DLD1 (cell line): ENCODE measurements around the gene KCNN1.
"Not testable (repeated sequence)": the region's sequence is repeated elsewhere in the genome, so short reads cannot be mapped to it uniquely, and the experiment has no call there.

Experiments
- in situ Hi-C: cut with HindIII; loops from 2 replicates; pipeline ENCODE4 v1.10.0; 2017; ENCODE audit warnings: low sequenced_read_pairs

Gene KCNN1

DNA sequence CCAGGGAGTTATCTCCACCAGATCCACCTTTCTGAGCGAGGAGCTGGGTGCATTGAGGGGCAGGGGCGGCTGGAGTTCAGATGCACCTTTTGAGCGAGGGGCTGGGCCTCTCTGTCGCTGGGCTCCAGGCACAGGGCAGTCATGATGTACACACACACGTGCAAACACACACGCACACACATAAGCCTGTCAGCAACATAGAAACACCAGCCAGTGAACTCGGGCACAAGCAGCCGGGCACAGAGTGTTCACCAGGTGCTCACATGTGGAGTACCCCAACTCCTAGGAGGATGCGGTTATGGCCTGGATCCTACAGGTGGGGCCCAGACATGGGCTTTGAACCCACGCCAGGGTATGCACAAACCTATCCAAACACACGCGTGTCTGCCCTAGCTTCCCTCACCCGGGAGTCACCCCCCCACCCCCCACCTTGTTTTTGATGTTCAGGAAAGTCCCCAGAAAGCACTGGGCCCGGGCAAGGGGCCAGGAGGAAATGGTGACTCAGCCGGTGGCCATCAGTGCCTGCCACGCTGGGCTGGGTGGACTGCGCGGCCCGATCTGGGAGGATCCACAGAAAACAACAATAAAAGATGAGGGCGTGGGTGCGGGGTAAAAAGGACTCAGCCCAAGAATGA lies 54.3 kb downstream of the KCNN1 start:
- in situ Hi-C loops: no loop called here

DNA sequence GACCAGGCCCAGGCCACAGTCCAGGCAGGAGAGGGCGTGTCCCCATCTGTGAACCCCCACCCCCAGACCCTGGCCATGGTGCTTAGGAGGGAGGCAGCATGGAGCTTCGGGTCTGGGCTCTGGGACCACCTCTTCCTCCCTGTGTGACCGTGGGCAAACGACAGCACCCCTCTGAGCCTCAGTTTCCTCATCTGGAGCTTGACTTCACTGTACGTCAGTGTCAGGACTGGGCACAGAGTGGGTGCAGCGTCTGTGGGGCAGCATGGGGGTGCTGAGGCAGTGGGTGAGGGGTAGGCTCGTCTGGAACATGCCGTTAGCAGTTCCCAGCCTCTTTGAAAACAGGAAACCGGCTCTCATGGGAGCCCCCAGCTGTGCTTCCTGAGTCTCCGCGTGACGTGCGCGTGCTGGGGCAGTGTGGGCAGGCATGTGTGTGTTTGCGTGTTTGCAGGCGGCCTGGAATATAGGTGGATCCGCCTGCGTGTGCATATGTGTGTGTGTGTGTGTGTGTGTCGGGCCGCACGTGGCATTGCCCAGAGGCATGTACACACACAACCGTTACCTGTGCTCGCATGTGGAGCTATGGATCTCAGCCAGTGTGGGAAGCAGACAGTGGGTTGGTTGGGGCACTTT lies 56.8 kb downstream of the KCNN1 start:
- in situ Hi-C loops: no loop called here

DNA sequence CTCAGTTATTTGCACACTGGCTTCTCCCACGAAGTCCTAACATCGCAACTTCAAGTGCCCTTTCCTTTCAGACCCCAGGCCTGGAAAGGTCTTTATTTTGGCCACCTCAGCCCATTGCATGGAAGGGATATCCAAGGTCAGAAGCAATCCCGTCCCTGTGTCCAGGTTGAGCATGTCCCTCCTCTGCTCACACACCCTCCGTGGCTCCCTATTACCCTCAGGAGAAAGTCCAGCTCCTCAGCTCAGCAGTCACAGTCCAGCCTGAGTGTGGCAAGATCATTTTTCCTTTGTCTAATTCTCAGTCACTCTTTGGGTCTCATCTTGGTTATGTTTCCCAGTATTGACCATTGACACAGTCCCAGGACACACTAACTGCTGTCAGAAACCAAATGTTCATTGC lies 60.2 kb downstream of the KCNN1 start:
- in situ Hi-C loops: no loop called here

DNA sequence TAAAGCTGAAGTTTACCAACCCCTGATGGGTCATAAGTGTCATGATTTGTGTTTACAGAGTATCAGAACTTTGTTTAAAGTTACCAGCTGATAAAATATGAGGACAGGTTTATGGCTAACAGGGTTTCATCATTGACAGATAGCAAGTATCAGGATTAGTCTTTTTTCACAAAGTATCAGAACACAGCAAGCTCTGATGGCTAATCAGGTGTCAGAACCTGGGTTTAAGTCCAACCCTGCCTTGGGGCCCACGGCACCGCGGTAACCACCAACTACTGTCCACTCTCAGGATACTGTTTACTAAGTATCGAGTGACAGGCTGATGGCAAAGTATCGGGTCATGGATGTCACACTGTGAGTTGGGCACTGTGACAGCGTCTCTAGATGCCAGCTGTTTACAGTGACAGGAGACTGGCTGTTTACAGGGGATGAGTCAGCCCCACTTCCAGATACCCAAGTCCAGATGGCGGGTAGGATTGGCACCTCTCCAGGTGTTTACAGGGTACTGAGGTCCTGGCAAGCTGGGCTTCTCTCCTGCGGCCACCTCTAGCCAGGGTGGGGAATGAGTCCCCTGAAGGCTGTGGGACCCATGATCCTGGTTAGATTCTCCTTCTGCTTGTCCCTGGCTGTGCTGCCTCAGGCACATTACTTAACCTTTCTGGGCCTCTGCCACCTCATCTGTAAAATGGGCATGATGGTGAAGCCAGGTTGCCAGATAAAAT lies 62.9 kb downstream of the KCNN1 start:
- in situ Hi-C loops: no loop called here

DNA sequence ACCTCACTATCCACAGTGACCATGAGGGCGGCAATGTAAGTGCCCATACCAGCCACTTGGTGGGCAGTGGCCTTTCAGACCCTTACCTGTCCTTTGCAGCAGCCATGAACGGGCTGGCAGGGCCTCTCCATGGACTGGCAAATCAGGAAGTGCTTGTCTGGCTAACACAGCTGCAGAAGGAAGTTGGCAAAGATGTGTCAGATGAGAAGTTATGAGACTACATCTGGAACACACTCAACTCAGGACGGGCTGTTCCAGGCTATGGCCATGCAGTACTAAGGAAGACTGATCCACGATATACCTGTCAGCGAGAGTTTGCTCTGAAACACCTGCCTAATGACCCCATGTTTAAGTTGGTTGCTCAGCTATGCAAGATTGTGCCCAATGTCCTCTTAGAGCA lies 64.5 kb downstream of the KCNN1 start:
- in situ Hi-C loops: not testable (repeated sequence)

DNA sequence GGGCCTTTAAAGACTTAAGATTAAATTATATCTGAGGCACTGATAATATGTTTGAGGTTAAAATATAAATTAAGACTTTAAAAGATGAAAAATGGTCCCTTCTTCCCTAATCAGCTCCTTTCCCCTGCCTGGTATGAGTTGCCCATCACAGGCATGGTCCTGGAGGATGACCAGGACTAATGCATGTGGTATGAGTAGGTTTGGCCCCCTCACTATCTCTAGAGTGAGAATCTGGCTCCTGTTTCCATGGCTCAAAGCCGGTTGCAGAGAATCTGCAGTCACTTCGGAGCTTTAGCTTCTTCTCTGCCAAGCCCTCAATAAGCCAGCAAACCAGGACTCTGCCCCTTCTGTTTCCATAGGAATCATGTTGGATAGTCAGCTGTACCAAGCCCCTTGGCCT lies 65.2 kb downstream of the KCNN1 start:
- in situ Hi-C loops: not testable (repeated sequence)

DNA sequence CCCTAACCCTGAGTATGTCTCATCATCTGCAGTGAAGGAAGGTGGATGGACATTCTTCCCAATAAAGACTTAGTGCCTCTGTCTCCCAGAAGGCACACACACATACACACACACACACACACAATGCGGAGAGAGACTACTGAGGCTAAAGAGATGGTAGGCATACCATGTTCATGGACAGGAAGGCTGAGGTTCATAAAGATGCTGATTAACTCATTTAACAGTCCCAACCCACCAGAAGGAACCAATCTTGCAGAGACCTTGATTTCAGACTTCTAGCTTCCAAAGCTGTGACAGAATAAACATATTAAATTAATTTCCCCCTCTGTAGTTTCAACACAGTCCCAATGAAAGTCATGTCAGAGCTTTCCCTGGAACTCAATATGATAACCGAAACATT lies 74.1 kb downstream of the KCNN1 start:
- in situ Hi-C loops: no loop called here

DNA sequence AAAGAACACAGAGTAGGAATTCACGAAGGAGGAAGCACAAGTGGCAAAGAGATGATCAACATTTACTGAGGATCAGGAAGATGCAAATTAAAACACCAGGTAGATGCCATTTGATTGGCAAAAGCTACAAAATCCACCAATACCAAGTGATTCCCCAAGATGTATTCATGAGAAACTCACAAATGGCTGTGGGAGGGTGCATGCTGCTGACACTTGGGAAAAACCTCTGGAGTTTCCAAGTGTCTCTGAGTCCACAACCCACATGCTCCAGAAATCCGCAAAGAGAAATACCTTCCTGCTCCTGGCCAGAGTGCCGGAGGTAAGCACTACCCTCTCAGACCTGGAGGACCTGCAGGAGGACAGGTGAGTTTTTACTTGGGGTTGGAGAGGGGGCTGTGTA lies 76.8 kb downstream of the KCNN1 start:
- in situ Hi-C loops: no loop called here

DNA sequence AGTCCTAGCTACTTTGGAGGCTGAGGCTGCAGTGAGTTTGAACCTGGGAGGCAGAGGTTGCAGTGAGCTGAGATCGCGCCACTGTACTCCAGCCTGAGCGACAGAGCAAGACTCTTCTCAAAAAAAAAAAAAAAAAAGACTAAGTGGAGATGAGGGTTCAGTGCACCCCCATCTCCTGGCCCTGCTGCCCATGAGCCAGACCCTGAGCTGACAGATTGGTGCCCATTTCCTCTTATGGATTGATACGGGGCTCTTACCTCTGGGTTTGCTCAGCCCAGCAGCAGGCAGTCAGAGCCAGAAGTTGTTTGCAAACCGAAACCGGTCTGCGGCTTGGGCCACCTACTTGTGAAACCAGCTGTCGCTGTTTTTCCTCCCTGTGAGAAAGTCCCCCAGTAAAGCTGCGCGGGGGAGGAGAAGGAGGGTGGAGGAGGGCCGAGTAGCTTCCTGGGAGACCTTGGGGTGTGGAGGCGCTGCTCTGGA lies 78.0 kb downstream of the KCNN1 start:
- in situ Hi-C loops: no loop called here

DNA sequence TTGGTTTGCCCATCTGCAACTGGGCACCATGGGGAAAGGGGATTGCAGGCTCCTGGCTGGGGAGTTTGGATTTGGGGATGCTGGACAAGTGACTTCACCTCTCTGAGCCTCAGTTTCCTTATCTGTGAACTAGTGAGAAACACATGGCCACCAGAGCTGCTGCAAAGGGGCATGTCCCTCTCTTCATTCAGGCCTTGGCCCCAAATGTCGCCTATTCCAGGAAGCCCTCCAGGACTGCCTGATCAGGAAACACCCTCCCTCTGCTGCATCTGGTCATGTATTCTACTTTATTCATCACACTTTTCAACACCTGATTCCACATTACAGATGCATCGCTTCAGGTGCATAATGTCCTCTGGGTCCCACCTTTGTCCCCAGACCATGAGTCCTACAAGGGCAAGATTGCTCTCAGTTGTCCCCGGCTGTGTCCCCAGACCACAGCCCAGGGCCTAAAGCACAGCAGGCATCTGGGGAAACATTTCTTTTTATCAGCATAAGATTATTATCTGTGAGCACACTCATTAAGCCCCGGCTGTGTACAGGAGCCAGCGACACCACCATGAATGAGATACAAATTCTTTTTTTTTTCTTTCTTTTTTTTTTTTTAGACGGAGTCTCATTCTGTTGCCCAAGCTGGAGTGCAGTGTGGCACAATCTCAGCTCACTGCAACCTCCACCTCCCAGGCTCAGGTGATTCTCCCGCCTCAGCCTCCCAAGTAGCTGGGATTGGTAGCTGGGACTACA lies 78.6 kb downstream of the KCNN1 start:
- in situ Hi-C loops: no loop called here

DNA sequence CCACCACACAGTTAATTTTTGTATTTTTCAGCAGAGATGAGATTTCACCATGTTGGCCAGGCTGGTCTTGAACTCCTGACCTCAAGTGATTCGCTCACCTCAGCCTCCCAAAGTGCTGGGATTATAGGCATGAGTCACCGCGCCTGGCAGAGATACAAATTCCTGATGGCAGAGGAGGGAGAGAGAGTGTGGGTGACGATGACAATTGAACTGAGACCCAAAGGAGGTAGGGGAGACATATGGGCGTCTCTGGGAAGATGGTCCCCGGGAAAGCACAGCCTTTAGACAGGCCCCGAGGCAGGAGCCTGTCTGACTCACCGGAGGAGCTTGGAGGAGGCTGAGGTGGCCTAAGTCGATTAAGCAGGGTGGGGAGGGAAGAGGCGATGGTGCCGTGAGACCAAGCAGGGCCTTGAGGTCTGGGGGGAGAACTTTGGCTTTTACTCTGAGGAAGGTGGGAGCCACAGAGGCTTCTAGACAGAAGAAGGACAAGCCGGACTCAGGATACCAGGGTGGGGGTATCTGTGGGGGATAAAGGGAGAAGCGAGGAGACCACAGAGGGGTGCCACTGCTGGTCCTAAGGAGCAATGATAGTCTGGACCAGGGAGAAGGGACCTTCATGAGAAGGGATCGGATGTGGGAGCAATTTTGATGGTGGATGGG lies 79.3 kb downstream of the KCNN1 start:
- in situ Hi-C loops: no loop called here

DNA sequence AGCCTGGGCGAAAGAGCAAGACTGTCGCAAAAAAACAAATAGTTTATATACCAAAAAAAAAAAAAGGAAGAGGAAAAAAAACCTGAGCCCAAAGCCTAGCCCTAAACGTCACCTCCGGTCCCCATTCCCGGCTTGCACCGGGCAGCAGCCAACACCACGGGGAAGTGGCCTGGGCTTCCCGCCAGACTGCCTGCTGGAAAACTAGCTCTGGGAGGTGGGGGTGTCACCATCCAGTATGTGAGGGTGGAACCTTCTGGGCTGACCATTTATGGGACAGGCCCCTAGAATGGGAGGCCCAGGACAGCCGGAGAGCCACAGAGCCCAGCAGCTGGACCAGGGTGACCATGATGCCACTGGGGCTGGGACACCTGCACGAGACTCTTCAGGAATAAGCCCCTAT lies 82.5 kb downstream of the KCNN1 start:
- in situ Hi-C loops: no loop called here
